ENCODE data around the gene BMP3. TPM values are rescaled to one million over a fixed set of nuclear protein-coding genes. Genes with fewer than 3 reads are reported as not detected.
A peak's percentile ranks its signal among the peaks of the same experiment; 100 is the strongest.

BMP3 gene
- total and polyA plus RNA-seq, 7 experiments from 2014 or later, result not detected

- Mint-ChIP-seq H3K4me1 (peaks cover 0 to 3% (median 0%) of the 10 kb centered on the region in 7 donors), H3K27ac (no peak overlapping the region), H3K36me3 (no peaks in the 10 kb centered on the region), H3K27me3 (peaks cover 23 to 63% (median 53%) of the 10 kb centered on the region in 5 donors), H3K9me3 (no peaks in the 10 kb centered on the region), H3K4me3 (no peak overlapping the region)
- Histone ChIP-seq H3K9me3 (ENCODE audit: control insufficient read depth in 2 of 3, low read length in 3 of 3) (no peaks in the 10 kb centered on the region), H3K27ac (ENCODE audit: low read depth, low read length) (no peak overlapping the region), H3K36me3 (ENCODE audit: control insufficient read depth in 2 of 3, insufficient read depth in 3 of 3, low read length in 3 of 3) (no peaks in the 10 kb centered on the region), H3K27me3 (ENCODE audit: control insufficient read depth in 2 of 2, insufficient read depth in 2 of 2, low read length in 2 of 2) (peaks cover 0 to 3% of the 10 kb centered on the region in 2 donors), H3K4me3 (ENCODE audit: low read length) (no peak overlapping the region), H3K4me1 (ENCODE audit: control insufficient read depth in 2 of 2, insufficient read depth in 2 of 2, low read length in 2 of 2) (no peaks in the 10 kb centered on the region)
- ChIA-PET POLR2A (no interaction called here), CTCF (no interaction called here)
- no peak for ATAC-seq
- DNase-seq, result no peak
- intact Hi-C loops (cut with micrococcal nuclease), result no loop called here
Observed at GRCh38 chr4:81023484-81023883, 7.0 kb upstream of the BMP3 start.

GRCh38 chr4:81030981-81031791 is 678 bp downstream of the BMP3 start:
- CTCF ChIA-PET, result no interaction called here
- intact Hi-C loops (cut with micrococcal nuclease), result no loop called here
- H3K9me3 Mint-ChIP-seq, result no peaks in the 10 kb centered on the region
- Histone ChIP-seq H3K4me1 (ENCODE audit: control insufficient read depth in 2 of 2, insufficient read depth in 2 of 2, low read length in 2 of 2) (no peaks in the 10 kb centered on the region), H3K36me3 (ENCODE audit: control insufficient read depth in 2 of 3, insufficient read depth in 3 of 3, low read length in 3 of 3) (no peaks in the 10 kb centered on the region), H3K27me3 (ENCODE audit: control insufficient read depth in 2 of 2, insufficient read depth in 2 of 2, low read length in 2 of 2) (no peaks in the 10 kb centered on the region), H3K27ac (ENCODE audit: low read depth, low read length) (no peak overlapping the region), H3K9me3 (ENCODE audit: control insufficient read depth in 2 of 3, low read length in 3 of 3) (no peaks in the 10 kb centered on the region), H3K4me3 (ENCODE audit: low read length) (no peak overlapping the region)
- DNase-seq (no peak), ATAC-seq (peak; percentile 24)
- H3K4me1 Mint-ChIP-seq, result peaks cover 5 to 20% (median 18%) of the 10 kb centered on the region in 7 donors
- no peak overlapping the region for H3K27ac Mint-ChIP-seq
- POLR2A ChIA-PET, result no interaction called here
- no peaks in the 10 kb centered on the region for H3K36me3 Mint-ChIP-seq
- H3K27me3 Mint-ChIP-seq, result peaks cover 54 to 84% (median 72%) of the 10 kb centered on the region in 5 donors
- peak overlapping the region; percentile 33 to 91 (median 80) for H3K4me3 Mint-ChIP-seq

GRCh38 chr4:81031796-81032551 is 1.5 kb downstream of the BMP3 start:
- CTCF ChIA-PET, result no interaction called here
- no peaks in the 10 kb centered on the region for H3K27me3 ChIP-seq (ENCODE audit: control insufficient read depth in 2 of 2, insufficient read depth in 2 of 2, low read length in 2 of 2)

GRCh38 chr4:81032771-81033684 is 2.5 kb downstream of the BMP3 start:
- no peak for ATAC-seq
- no peaks in the 10 kb centered on the region for H3K36me3 ChIP-seq (ENCODE audit: control insufficient read depth in 2 of 3, insufficient read depth in 3 of 3, low read length in 3 of 3)
- Mint-ChIP-seq H3K4me1 (peaks cover 5 to 20% (median 18%) of the 10 kb centered on the region in 7 donors), H3K36me3 (no peaks in the 10 kb centered on the region), H3K4me3 (no peak overlapping the region), H3K9me3 (no peaks in the 10 kb centered on the region), H3K27me3 (peaks cover 38 to 72% (median 60%) of the 10 kb centered on the region in 5 donors), H3K27ac (no peak overlapping the region)
- no peak overlapping the region for H3K4me3 ChIP-seq (ENCODE audit: low read length)
- ChIA-PET CTCF (interaction anchor here (0.6 to 1.8 kb wide), 3 partner anchors 20 to 670 kb away, joined by 3 to 5 read pairs (median 3); no protein-coding TSS in a partner anchor), POLR2A (no interaction called here)
- H3K9me3 ChIP-seq (ENCODE audit: control insufficient read depth in 2 of 3, low read length in 3 of 3), result no peaks in the 10 kb centered on the region
- intact Hi-C loops (cut with micrococcal nuclease), result no loop called here
- no peak overlapping the region for H3K27ac ChIP-seq (ENCODE audit: low read depth, low read length)
- H3K4me1 ChIP-seq (ENCODE audit: control insufficient read depth in 2 of 2, insufficient read depth in 2 of 2, low read length in 2 of 2), result no peaks in the 10 kb centered on the region
- no peak for DNase-seq
- H3K27me3 ChIP-seq (ENCODE audit: control insufficient read depth in 2 of 2, insufficient read depth in 2 of 2, low read length in 2 of 2), result no peaks in the 10 kb centered on the region

More at GRCh38 chr4:81031796-81032551, 1.5 kb downstream of the BMP3 start:
- ATAC-seq (no peak), DNase-seq (no peak)
- H3K27ac ChIP-seq (ENCODE audit: low read depth, low read length), result no peak overlapping the region
- Mint-ChIP-seq H3K4me3 (peak overlapping the region; percentile 33 to 91 (median 70)), H3K36me3 (no peaks in the 10 kb centered on the region), H3K27ac (no peak overlapping the region), H3K4me1 (peaks cover 5 to 20% (median 18%) of the 10 kb centered on the region in 7 donors), H3K9me3 (no peaks in the 10 kb centered on the region), H3K27me3 (peaks cover 47 to 82% (median 64%) of the 10 kb centered on the region in 5 donors)
- POLR2A ChIA-PET, result no interaction called here
- no peak overlapping the region for H3K4me3 ChIP-seq (ENCODE audit: low read length)
- H3K9me3 ChIP-seq (ENCODE audit: control insufficient read depth in 2 of 3, low read length in 3 of 3), result no peaks in the 10 kb centered on the region
- intact Hi-C loops (cut with micrococcal nuclease), result no loop called here
- H3K36me3 ChIP-seq (ENCODE audit: control insufficient read depth in 2 of 3, insufficient read depth in 3 of 3, low read length in 3 of 3), result no peaks in the 10 kb centered on the region
- no peaks in the 10 kb centered on the region for H3K4me1 ChIP-seq (ENCODE audit: control insufficient read depth in 2 of 2, insufficient read depth in 2 of 2, low read length in 2 of 2)

- Histone ChIP-seq H3K27me3 (ENCODE audit: control insufficient read depth in 2 of 2, insufficient read depth in 2 of 2, low read length in 2 of 2) (no peaks in the 10 kb centered on the region), H3K36me3 (ENCODE audit: control insufficient read depth in 2 of 3, insufficient read depth in 3 of 3, low read length in 3 of 3) (no peaks in the 10 kb centered on the region), H3K4me1 (ENCODE audit: control insufficient read depth in 2 of 2, insufficient read depth in 2 of 2, low read length in 2 of 2) (no peaks in the 10 kb centered on the region), H3K9me3 (ENCODE audit: control insufficient read depth in 2 of 3, low read length in 3 of 3) (no peaks in the 10 kb centered on the region), H3K27ac (ENCODE audit: low read depth, low read length) (no peak overlapping the region), H3K4me3 (ENCODE audit: low read length) (no peak overlapping the region)
- Mint-ChIP-seq H3K4me3 (no peak overlapping the region), H3K36me3 (no peaks in the 10 kb centered on the region), H3K27me3 (peaks cover 0 to 35% (median 31%) of the 10 kb centered on the region in 5 donors), H3K9me3 (peaks cover 0 to 2% (median 0%) of the 10 kb centered on the region in 11 donors), H3K27ac (no peak overlapping the region), H3K4me1 (no peaks in the 10 kb centered on the region)
- ChIA-PET CTCF (interaction anchor here (0.6 to 8.8 kb wide), 4 partner anchors 49 to 686 kb away, joined by 6 to 70 read pairs (median 12); no protein-coding TSS in a partner anchor), POLR2A (no interaction called here)
- ATAC-seq (no peak), DNase-seq (no peak)
- intact Hi-C loops (cut with micrococcal nuclease), result no loop called here
Observed at GRCh38 chr4:81038636-81039350, 8.3 kb downstream of the BMP3 start.
